Esophagus muscularis mucosa (tissue), 4 donors: ENCODE measurements around the gene SEMA5B. TPM values are rescaled to one million over a fixed set of nuclear protein-coding genes. Genes with fewer than 3 reads are reported as not detected.

ENCODE experiments used
- DNase-seq: peaks from one replicate; pipeline ENCODE4 v3.0.0-alpha.2; 2017; ENCODE audit errors: extremely low spot score
- H3K27ac ChIP-seq, 4 donors: fragments of 200-600 bp; sonication (generic); replicated peaks in 1 of 4; 1 replicate in 3 of 4; 2 replicates in 1 of 4; pipeline ENCODE4 v1.5.1; 2016 to 2019; ENCODE audit warnings: mild to moderate bottlenecking in 1 of 4
- H3K27me3 ChIP-seq, 4 donors: fragments of 200-600 bp; sonication (generic); one replicate each; pipeline versions ENCODE4 v1.5.1 to v1.6.0; 2016 to 2019
- H3K36me3 ChIP-seq, 4 donors: fragments of 200-600 bp; sonication (generic); one replicate each; pipeline ENCODE4 v1.5.1; 2016 to 2019
- H3K4me1 ChIP-seq, 4 donors: fragments of 200-600 bp; sonication (generic); one replicate each; pipeline ENCODE4 v1.5.1; 2016 to 2019
- H3K4me3 ChIP-seq, 4 donors: fragments of 200-600 bp; sonication (generic); 1 replicate in 2 of 4; 2 replicates in 2 of 4; pipeline ENCODE4 v1.5.1; 2016 to 2019; ENCODE audit warnings: mild to moderate bottlenecking in 4 of 4, moderate library complexity in 1 of 4
- H3K9me3 ChIP-seq, 4 donors: fragments of 200-600 bp; sonication (generic); 1 replicate in 3 of 4; 2 replicates in 1 of 4; pipeline ENCODE4 v1.5.1; 2016 to 2019
- EP300 ChIP-seq: sonication (generic); formaldehyde crosslinking; IDR thresholded peaks from one replicate; pipeline ENCODE4 v1.6.1; 2017; ENCODE audit warnings: antibody characterized with exemption
- POLR2A ChIP-seq: fragments of 450-650 bp; IDR thresholded peaks from one replicate; pipeline ENCODE4 v1.6.1; 2017; ENCODE audit warnings: antibody characterized with exemption, moderate library complexity, mild to moderate bottlenecking, low read depth
- POLR2AphosphoS5 ChIP-seq, 2 donors: sonication (generic); formaldehyde crosslinking; IDR thresholded peaks; one replicate each; pipeline ENCODE4 v1.6.1; 2017; ENCODE audit warnings: antibody characterized with exemption in 2 of 2
- WGBS: methylation state at CpG from one replicate; pipeline ENCODE4 v1.1.5; 2018; 5-methylcytosine and 5-hydroxymethylcytosine counted together
- intact Hi-C: fragments of 100-400 bp; cut with DNase I; formaldehyde crosslinking; loops from one replicate; pipeline ENCODE4 v1.15.1; 2023
- total RNA-seq, 4 donors: library from RNA; depleted of rRNA; stranded (reverse); fragments of >200 nt; gene quantifications; one replicate each; pipeline versions ENCODE4 v1.1.0 to v1.2.1, GENCODE V29; 2016
- TF ChIP-seq, protein P1 (sequence below), 3 experiments: fragments of 200-600 bp in 2 of 3; fragments of 450-650 bp in 1 of 3; sonication (generic) in 2 of 3; IDR thresholded peaks; one replicate each; pipeline ENCODE4 v1.5.1; 2017 to 2019; ENCODE audit warnings: antibody characterized with exemption in 3 of 3, mild to moderate bottlenecking in 2 of 3, moderate library complexity in 1 of 3

The SEMA5B gene
- total RNA-seq, 4 donors from 2014 or later: under 0.01 to 1.6 (median 0.34) TPM

DNA sequence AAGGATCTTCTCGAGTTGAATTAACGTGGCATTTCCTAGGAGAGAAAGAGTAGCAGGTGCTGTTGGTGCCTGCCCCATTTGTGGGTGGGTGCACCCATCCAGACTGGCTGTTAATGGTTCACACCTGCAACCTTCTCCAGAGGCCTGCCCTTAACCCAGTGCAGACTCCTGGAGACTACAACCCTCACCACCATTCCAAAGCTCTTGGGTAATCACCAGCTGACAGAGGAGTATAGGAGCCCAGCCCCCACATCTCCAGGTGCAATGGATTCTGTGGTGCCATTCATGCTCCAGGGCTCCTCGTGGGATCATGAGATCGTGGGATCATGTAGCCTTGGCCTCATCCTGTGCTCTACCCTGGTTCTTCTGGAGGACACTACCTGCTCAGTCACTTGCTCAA lies 60.2 kb downstream of the SEMA5B start:
- Histone ChIP-seq H3K9me3 (no peaks in the 10 kb centered on the region), H3K4me3 (no peak overlapping the region), H3K27me3 (no peaks in the 10 kb centered on the region), H3K27ac (no peak overlapping the region), H3K4me1 (peaks cover 16 to 20% (median 18%) of the 10 kb centered on the region in 4 donors), H3K36me3 (no peaks in the 10 kb centered on the region)
- DNase-seq: no peak
- intact Hi-C loops: no loop called here
- 87% methylated on average over 4 of the region's 4 CpGs for WGBS
- TF ChIP-seq, protein P1, sequence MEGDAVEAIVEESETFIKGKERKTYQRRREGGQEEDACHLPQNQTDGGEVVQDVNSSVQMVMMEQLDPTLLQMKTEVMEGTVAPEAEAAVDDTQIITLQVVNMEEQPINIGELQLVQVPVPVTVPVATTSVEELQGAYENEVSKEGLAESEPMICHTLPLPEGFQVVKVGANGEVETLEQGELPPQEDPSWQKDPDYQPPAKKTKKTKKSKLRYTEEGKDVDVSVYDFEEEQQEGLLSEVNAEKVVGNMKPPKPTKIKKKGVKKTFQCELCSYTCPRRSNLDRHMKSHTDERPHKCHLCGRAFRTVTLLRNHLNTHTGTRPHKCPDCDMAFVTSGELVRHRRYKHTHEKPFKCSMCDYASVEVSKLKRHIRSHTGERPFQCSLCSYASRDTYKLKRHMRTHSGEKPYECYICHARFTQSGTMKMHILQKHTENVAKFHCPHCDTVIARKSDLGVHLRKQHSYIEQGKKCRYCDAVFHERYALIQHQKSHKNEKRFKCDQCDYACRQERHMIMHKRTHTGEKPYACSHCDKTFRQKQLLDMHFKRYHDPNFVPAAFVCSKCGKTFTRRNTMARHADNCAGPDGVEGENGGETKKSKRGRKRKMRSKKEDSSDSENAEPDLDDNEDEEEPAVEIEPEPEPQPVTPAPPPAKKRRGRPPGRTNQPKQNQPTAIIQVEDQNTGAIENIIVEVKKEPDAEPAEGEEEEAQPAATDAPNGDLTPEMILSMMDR (IDR thresholded peaks at IDR 0.05): no peak
- no peak for TF ChIP-seq POLR2A
- TF ChIP-seq EP300: no peak
- no peak for TF ChIP-seq POLR2AphosphoS5 (IDR thresholded peaks at IDR 0.05)

DNA sequence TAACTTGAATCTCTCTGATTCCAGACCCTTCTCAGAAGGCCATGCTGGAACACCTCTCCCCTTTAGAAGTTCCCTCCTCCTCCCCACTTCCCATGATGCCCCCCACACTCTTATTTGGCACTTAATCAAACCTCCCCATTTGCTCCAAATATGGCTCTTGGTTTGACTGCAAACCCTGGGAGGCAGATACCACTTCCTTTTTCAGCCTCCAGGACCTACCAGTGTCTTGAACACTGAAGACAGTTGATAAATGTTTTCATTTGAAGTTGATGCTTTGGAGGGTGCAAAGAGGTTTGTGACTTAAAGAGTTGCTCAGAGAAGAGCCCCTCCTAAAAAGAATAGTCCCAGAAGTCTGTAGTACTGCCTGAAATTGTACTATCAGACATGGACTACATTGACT lies 61.5 kb downstream of the SEMA5B start:
- Histone ChIP-seq H3K9me3 (no peaks in the 10 kb centered on the region), H3K4me3 (no peak overlapping the region), H3K4me1 (peaks cover 16 to 20% (median 18%) of the 10 kb centered on the region in 4 donors), H3K36me3 (no peaks in the 10 kb centered on the region), H3K27me3 (no peaks in the 10 kb centered on the region), H3K27ac (no peak overlapping the region)
- TF ChIP-seq, protein P1 (IDR thresholded peaks at IDR 0.05): no peak
- no peak for TF ChIP-seq EP300
- no peak for TF ChIP-seq POLR2AphosphoS5 (IDR thresholded peaks at IDR 0.05)
- intact Hi-C loops: no loop called here
- DNase-seq: no peak

DNA sequence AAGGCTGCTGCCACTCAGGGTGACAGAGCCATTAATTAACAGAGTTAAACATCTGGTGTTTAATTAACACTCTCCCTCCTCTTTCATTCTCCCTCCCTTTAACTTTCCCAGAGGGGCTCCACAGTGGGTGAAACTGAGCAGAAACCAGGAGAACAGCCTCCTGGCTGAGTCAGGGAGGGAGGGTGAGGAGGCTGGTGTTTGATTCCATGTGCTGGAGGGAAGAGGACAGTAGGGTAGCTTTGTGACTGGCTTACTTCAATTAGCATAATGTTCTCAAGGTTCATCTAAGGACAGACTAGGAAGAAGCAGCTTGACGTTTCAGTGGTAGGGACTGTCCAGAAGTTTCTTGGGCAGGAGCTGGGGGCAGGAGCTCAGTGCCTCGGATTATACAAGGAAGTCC lies 62.8 kb downstream of the SEMA5B start:
- Histone ChIP-seq H3K4me1 (peaks cover 8 to 10% (median 8%) of the 10 kb centered on the region in 4 donors), H3K36me3 (no peaks in the 10 kb centered on the region), H3K27me3 (no peaks in the 10 kb centered on the region), H3K9me3 (no peaks in the 10 kb centered on the region), H3K27ac (no peak overlapping the region), H3K4me3 (no peak overlapping the region)
- TF ChIP-seq POLR2A: no peak
- TF ChIP-seq, protein P1 (IDR thresholded peaks at IDR 0.05): no peak
- intact Hi-C loops: no loop called here
- 38% methylated on average over 2 of the region's 2 CpGs for WGBS
- no peak for DNase-seq

DNA sequence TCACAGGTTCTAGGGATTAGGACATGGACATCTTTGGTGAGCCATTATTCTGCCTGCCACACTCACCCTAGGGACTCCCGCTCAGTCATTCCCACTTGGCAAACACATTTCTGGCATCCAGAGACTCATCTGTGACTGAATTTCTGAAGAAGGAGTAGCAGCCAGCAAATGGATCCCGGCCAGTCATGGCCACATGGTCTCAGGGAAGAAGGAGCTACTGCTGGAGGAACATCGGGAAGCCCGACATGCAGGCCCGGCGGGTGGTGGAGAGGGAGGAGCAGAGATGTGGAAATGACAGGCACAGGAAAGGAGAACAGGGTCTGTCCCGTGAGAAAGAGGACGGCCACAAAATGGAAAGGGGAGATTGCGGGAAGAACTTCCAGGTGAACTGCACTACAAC lies 65.4 kb downstream of the SEMA5B start:
- H3K36me3 ChIP-seq: no peaks in the 10 kb centered on the region
- no peaks in the 10 kb centered on the region for H3K9me3 ChIP-seq
- TF ChIP-seq POLR2AphosphoS5 (IDR thresholded peaks at IDR 0.05) (no peak), POLR2A (no peak), EP300 (no peak)
- TF ChIP-seq, protein P1 (IDR thresholded peaks at IDR 0.05): no peak
- peaks cover 13 to 18% (median 16%) of the 10 kb centered on the region in 4 donors for H3K4me1 ChIP-seq
- intact Hi-C loops: no loop called here
- no peak overlapping the region for H3K27ac ChIP-seq
- WGBS: 76% methylated on average over 9 of the region's 9 CpGs
- H3K27me3 ChIP-seq: peaks cover 0 to 5% (median 0%) of the 10 kb centered on the region in 4 donors
- DNase-seq: no peak
- H3K4me3 ChIP-seq: no peak overlapping the region

DNA sequence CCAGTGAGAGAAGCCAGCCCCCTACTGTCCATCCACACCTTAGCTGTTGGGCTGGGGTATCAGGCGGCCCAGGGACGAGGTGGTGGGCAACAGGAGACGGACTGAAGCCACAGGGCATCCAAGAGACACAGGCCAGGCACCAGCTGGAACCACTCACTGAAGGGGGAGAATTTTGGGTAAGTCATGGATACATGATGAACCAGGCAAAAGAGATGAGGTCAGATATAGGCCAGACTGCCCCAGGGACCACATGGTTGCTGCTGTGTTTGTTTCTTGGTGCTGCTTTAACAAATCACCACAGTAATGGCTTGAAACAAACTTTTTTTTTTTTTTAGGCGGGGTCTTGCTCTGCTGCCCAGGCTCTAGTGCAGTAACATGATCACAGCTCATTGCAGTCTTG lies 66.4 kb downstream of the SEMA5B start:
- Histone ChIP-seq H3K36me3 (no peaks in the 10 kb centered on the region), H3K27me3 (peaks cover 0 to 5% (median 0%) of the 10 kb centered on the region in 4 donors), H3K9me3 (no peaks in the 10 kb centered on the region), H3K27ac (no peak overlapping the region), H3K4me3 (no peak overlapping the region), H3K4me1 (peaks cover 23 to 28% (median 26%) of the 10 kb centered on the region in 4 donors)
- no peak for TF ChIP-seq POLR2A
- TF ChIP-seq EP300: no peak
- TF ChIP-seq, protein P1 (IDR thresholded peaks at IDR 0.05): no peak
- no peak for TF ChIP-seq POLR2AphosphoS5 (IDR thresholded peaks at IDR 0.05)
- intact Hi-C loops: no loop called here
- DNase-seq: no peak
- WGBS: 73% methylated on average over 4 of the region's 4 CpGs
